GM12801 (cell line): ENCODE measurements around the gene IL1B.

ENCODE experiments used
- CTCF ChIP-seq: IDR thresholded peaks from one replicate; pipeline ENCODE4 v1.5.1; 2011; ENCODE audit warnings: control low read depth; ENCODE audit not compliant: insufficient read length; ENCODE audit errors: extremely low read depth

IL1B gene

GRCh38 chr2:112836695-112837117 lies at the start of gene IL1B:
Gene IL1B, minus strand, starts transcription at chr2:112836779. Its CDS starts 550 bp downstream, at chr2:112836229.
- no peak for TF ChIP-seq CTCF

GRCh38 chr2:112886291-112886690 lies 49.7 kb upstream of the IL1B start:
- no peak for TF ChIP-seq CTCF

GRCh38 chr2:112885506-112885902 lies 48.9 kb upstream of the IL1B start:
- no peak for TF ChIP-seq CTCF

GRCh38 chr2:112884869-112885505 lies 48.4 kb upstream of the IL1B start:
- TF ChIP-seq CTCF = no peak

GRCh38 chr2:112883669-112884068 lies 47.1 kb upstream of the IL1B start:
- TF ChIP-seq CTCF = no peak

GRCh38 chr2:112881217-112881985 lies 44.8 kb upstream of the IL1B start:
- TF ChIP-seq CTCF = no peak

- no peak for TF ChIP-seq CTCF
Measured at GRCh38 chr2:112880696-112881095, 44.1 kb upstream of the IL1B start.
